ENCODE results near the gene EGLN3.

The EGLN3 gene

DNA sequence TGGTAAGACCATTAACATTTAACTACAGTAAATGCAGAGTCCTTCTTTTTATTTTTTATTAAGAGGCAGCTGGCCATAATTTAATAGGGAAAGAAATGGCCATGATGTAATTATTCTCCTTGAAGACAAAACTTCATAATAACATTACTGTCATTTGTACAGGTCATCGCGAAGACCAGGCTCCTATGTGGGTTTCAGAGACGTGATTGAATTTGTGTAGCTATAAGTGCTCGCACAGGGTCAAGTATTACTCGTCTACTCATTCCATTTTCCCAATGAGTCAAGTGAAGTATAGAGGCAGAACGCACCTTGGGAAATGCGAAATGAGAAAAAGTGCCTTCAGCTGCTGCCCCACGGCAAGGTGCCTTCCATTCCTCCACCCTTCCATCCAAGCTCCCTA lies 40.4 kb downstream of the EGLN3 start:
- no peak for DNase-seq

DNA sequence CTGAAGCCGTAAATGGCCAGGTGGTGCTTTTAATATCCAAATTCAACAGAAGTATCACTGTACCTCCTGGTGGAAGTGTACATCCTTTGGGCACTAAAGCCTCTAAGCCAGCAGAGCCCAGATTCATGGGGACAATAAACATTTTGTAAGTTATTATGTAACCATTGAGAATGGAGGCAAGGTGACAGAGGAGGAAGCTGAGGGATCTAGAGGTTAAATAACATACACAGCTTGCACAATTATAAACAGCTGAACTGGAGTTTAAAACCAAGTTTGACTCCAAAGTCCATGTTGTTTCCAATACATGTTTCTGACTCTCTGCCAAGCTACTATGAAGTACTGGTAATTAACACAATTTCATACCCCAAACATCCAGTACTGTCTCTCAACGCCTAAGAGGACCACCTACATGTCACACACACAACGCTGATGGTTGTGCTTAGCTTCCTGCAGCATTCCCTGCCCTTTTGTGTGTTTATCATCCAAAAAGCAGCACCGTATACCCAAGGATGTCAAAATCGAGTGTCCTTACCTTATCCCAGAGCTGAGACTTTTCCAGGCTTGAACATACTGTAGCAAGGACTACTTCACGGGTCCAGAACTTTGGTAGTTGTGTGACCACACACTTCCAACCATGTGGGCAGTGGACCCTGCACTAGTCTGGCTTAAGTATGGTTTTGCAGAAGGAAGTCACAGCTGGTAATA lies 41.3 kb downstream of the EGLN3 start:
- DNase-seq: no peak

- no peak for DNase-seq
Measured at GRCh38 chr14:33908540-33909223, 42.2 kb downstream of the EGLN3 start.

GRCh38 chr14:33906968-33907367 lies 43.9 kb downstream of the EGLN3 start:
- DNase-seq: no peak

- DNase-seq: no peak
Measured at GRCh38 chr14:33904609-33905008, 46.3 kb downstream of the EGLN3 start.

GRCh38 chr14:33903369-33903768 lies 47.5 kb downstream of the EGLN3 start:
- DNase-seq: no peak

DNA sequence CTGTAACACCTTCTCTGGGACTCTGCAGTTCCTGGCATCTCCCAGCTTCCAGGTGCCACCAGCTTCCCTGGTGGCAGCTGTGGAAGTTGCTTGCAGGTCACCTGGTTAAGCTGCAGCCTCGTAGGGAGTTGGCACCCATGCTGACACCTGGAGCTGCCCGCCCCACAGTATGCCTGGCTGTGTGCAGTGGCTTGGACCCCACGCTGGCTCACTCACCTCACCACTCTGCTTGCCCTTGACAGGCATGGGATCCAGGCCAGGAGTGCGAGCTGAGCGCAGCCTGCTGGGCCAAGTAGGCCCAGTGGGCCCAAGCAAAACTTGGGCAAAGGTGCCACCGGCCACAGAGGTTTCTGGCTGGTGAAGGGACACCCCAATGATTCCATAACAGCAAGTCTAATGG lies 48.5 kb downstream of the EGLN3 start:
- DNase-seq: no peak

GRCh38 chr14:33901426-33902155 lies 49.3 kb downstream of the EGLN3 start:
- DNase-seq: no peak

DNA sequence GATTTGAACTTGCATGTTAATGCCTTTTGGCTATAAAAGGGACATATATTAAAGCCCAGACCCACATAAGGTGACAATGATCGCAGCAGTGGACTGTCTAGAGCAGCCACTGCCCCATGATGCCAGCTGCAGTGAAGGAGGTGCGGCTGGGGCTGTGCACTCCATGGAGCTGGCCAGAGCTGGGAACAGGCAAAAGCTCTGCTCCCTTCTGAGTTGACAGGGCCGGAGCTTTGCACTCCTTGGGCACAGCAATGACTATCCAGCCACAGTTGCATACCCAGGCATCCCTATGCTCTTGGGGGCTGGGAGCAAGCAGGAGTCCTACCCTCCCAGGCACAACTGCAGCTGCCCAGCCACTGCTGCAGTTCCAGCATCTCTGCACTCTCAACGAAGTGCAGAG lies 50.2 kb downstream of the EGLN3 start:
- DNase-seq: no peak

GRCh38 chr14:33899723-33900341 lies 51.0 kb downstream of the EGLN3 start:
- DNase-seq: no peak

GRCh38 chr14:33897878-33898535 lies 52.9 kb downstream of the EGLN3 start:
- DNase-seq: no peak

DNA sequence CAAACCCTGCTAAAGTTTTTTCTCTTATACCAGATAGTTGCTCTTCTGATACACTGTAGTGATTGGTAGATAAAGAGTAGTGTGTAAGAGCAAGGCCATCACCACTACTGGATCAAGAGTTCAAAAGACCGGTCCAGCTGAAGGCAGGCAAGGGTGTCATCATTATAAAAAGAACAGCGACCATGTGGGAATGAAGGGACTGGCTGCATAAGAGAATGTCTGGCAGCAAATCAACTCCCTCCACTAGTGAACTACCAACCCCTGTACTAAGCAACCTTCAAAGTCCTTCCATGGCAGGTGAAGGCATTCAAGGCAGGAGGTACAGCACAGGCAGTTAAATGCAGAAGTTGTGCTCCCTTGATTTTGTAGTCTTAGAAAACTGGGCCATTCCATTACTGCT lies 53.5 kb downstream of the EGLN3 start:
- DNase-seq: no peak

DNA sequence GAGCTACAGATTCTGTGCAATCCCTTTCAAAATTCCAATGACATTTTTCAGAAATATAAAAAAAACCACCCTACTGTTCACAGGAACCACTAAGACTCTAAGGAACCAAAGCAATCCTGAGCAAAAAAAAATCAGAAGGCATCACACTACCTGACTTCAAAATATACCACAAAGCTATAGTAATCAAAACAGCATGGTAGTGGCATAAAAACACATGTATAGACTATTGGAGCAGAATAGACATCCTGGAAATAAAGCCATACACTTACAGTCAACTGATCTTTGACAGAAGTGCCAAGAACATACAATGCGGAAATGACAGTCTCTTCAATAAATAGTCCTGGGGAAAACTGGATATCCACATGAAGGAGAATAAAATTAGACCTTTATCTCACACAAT lies 56.5 kb downstream of the EGLN3 start:
- DNase-seq: no peak

- DNase-seq: no peak
Measured at GRCh38 chr14:33891700-33892099, 59.2 kb downstream of the EGLN3 start.

DNA sequence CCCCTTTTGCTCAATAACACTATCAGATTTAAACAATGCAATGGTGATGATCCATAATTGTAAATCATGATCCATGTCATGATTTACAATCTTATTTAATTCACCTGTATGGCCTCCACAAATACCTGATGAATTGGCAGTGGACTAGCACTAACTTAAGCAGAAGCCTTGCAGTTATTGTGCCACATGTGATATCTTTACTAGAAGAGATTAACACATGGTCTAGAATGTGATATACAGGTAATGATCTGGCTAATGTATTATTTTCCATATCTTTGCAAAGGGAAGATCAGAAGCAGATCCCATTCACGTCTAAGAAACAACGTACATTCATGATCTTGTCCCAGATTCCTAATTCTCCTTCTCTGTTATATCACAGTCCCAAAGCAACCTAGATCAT lies 66.0 kb downstream of the EGLN3 start:
- no peak for DNase-seq

- no peak for DNase-seq
Measured at GRCh38 chr14:33880330-33880729, 70.5 kb downstream of the EGLN3 start.

DNA sequence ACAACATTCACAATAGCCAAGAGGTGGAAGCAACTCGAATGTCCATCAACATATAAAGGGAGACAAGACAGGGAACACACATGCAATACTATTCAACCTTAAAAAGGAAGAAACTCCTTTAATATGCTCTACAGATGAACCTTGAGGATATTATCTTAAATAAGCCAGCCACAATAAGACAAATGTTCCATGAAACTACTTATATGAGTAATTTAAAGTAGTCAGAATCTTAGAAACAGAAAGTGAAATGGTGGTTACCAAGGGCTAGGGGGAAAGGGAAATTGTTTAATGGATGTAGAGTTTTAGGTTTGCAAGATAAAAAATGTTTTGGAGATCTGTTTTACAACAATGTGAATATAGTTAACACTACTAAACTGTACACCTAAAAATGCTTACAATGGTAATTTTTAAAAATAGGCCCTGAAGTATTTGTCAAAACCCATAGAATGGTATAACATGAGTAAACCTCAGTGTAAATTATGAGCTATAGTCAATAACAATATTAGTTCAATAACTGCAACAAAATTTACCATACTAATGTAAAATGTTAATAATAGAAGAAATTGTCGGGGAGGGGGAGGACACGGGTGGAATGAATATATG lies 71.1 kb downstream of the EGLN3 start:
- DNase-seq: no peak

DNA sequence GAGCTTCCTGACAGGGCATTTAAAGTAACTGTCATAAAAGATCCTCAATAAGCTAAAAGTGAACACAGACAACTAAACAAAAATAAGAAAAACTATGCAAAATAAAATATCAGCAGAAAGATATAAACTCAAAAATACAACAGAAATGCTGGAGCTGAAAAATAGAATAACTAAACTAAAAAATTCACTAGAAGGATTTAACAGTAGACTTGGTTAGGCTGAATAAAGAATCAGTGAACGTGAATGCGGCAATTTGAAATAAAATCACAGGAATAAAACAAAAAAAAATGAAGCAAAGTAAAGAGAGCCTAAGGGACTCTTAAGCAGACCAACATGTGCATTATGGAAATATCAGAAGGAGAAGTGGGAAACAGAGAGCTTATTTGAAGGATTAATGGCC lies 74.6 kb downstream of the EGLN3 start:
- DNase-seq: no peak

All from activated CD4-positive, CD25-positive, alpha-beta regulatory T cell treated with anti-CD3 and anti-CD28 coated beads, Interleukin-2, amount 50 U/mL, for 72 hours (primary cell).